Measurements from ENCODE around the gene SUMF1. TPM values are rescaled to one million over a fixed set of nuclear protein-coding genes. Genes with fewer than 3 reads are reported as not detected.

SUMF1 gene
- total RNA-seq, 2 donors from 2014 or later: 18.4 to 18.6 TPM

DNA sequence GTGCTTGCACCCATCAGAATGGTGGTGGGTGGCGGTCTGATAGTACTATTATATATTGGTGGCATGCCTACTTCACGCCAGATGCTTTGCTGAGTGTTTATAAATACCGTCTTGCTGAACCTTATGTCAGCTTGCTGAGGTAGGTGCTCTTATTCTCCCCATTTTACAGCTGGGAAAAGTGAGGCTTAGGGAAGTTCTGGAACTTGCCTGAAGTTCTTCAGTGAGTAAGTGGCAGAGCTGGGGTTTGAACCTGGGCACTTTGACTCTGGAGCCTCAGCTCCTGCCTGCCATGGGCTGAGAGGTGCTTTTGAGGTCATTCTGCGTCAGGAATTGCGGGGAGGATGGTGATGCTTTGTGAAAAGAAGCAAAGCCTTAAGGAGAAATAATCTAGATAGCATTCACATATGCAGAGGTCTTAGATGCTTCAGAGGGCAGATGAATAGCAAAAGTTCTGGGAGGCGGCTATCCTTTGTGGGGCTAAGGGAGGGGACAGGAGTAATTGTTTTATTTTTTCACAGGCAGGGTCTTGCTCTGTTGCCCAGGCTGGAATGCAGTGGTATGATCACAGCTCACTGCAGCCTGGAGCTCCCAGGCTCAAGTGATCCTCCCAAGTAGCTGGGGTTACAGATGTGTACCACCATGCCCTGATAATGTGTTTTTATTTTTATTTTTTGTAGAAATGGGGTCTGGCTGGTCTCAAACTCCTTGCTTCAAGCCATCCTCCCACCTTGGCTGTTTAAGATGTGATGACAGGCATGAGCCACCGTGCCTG, 44.6 kb upstream of the SUMF1 start:
- Histone ChIP-seq H3K27me3 (ENCODE audit: control insufficient read depth, insufficient read depth, low read length, poor library complexity, severe bottlenecking) (no peaks in the 10 kb centered on the region), H3K27ac (ENCODE audit: low read depth, low read length) (no peak overlapping the region), H3K4me3 (ENCODE audit: low read length) (no peak overlapping the region), H3K36me3 (ENCODE audit: control insufficient read depth, insufficient read depth, low read length) (no peaks in the 10 kb centered on the region), H3K9ac (ENCODE audit: extremely low read depth, low read length, poor library complexity, severe bottlenecking) (no peak overlapping the region), H3K9me3 (ENCODE audit: control insufficient read depth, low read length) (no peaks in the 10 kb centered on the region), H3K4me1 (ENCODE audit: control insufficient read depth, insufficient read depth, low read length) (peaks cover 24% of the 10 kb centered on the region)
- no peaks in the 10 kb centered on the region for H3K27me3 Mint-ChIP-seq (ENCODE audit: insufficient read depth)
- no peaks in the 10 kb centered on the region for H3K9me3 Mint-ChIP-seq
- H3K27ac Mint-ChIP-seq: no peak overlapping the region
- H3K36me3 Mint-ChIP-seq (ENCODE audit: low read depth): no peaks in the 10 kb centered on the region
- 78 to 90% methylated on average over 5 to 7 of the region's 7 CpGs for WGBS, 2 experiments (ENCODE audit: insufficient coverage in 1 of 2, insufficient read length in 1 of 2)
- TF ChIP-seq CTCF (conservative IDR thresholded peaks at IDR 0.05): no peak
- H3K4me1 Mint-ChIP-seq: peaks cover 39% of the 10 kb centered on the region
- DNase-seq: no peak
- no peak overlapping the region for H3K4me3 Mint-ChIP-seq

- H3K4me3 ChIP-seq (ENCODE audit: low read length): no peak overlapping the region
- H3K9me3 ChIP-seq (ENCODE audit: control insufficient read depth, low read length): no peaks in the 10 kb centered on the region
- 95% methylated on average over 2 to 5 of the region's 5 CpGs for WGBS, 2 experiments (ENCODE audit: insufficient coverage in 1 of 2, insufficient read length in 1 of 2)
- peaks cover 24% of the 10 kb centered on the region for H3K4me1 ChIP-seq (ENCODE audit: control insufficient read depth, insufficient read depth, low read length)
- H3K27me3 ChIP-seq (ENCODE audit: control insufficient read depth, insufficient read depth, low read length, poor library complexity, severe bottlenecking): no peaks in the 10 kb centered on the region
- H3K36me3 ChIP-seq (ENCODE audit: control insufficient read depth, insufficient read depth, low read length): no peaks in the 10 kb centered on the region
- no peak overlapping the region for H3K27ac ChIP-seq (ENCODE audit: low read depth, low read length)
- no peak for TF ChIP-seq CTCF (conservative IDR thresholded peaks at IDR 0.05)
- no peaks in the 10 kb centered on the region for H3K9me3 Mint-ChIP-seq
- no peaks in the 10 kb centered on the region for H3K36me3 Mint-ChIP-seq (ENCODE audit: low read depth)
- H3K4me1 Mint-ChIP-seq: peaks cover 34% of the 10 kb centered on the region
- H3K4me3 Mint-ChIP-seq: no peak overlapping the region
- no peak overlapping the region for H3K27ac Mint-ChIP-seq
- DNase-seq: no peak
- no peak overlapping the region for H3K9ac ChIP-seq (ENCODE audit: extremely low read depth, low read length, poor library complexity, severe bottlenecking)
- no peaks in the 10 kb centered on the region for H3K27me3 Mint-ChIP-seq (ENCODE audit: insufficient read depth)
Measured at GRCh38 chr3:4509983-4510755, 43.1 kb upstream of the SUMF1 start.

DNA sequence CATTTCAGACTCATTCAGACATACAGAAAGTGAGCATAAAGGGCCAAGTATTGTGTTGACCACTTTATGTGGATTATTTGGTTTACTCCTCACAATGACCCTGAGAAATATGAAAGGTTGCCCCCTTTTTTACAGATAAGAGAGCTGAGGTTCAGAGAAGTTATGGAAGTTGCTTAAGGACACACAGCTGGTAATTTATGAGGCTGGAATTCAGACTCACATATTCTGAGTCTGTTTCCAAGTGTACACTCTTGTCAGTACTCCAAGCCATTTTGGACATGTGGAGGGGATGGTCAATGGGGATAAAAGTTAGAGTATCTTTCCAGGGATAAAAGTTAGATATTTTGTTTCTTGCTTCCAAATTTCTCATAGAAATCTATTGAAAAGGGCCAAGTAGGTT, 42.0 kb upstream of the SUMF1 start:
- no peak for DNase-seq
- Mint-ChIP-seq H3K27ac (no peak overlapping the region), H3K36me3 (ENCODE audit: low read depth) (no peaks in the 10 kb centered on the region), H3K9me3 (no peaks in the 10 kb centered on the region), H3K4me3 (no peak overlapping the region), H3K4me1 (peaks cover 33% of the 10 kb centered on the region), H3K27me3 (ENCODE audit: insufficient read depth) (no peaks in the 10 kb centered on the region)
- Histone ChIP-seq H3K4me1 (ENCODE audit: control insufficient read depth, insufficient read depth, low read length) (peaks cover 21% of the 10 kb centered on the region), H3K4me3 (ENCODE audit: low read length) (no peak overlapping the region), H3K27me3 (ENCODE audit: control insufficient read depth, insufficient read depth, low read length, poor library complexity, severe bottlenecking) (no peaks in the 10 kb centered on the region), H3K9me3 (ENCODE audit: control insufficient read depth, low read length) (no peaks in the 10 kb centered on the region), H3K9ac (ENCODE audit: extremely low read depth, low read length, poor library complexity, severe bottlenecking) (no peak overlapping the region), H3K27ac (ENCODE audit: low read depth, low read length) (no peak overlapping the region), H3K36me3 (ENCODE audit: control insufficient read depth, insufficient read depth, low read length) (no peaks in the 10 kb centered on the region)
- TF ChIP-seq CTCF (conservative IDR thresholded peaks at IDR 0.05): no peak

All from endodermal cell (in vitro differentiated cells).